Bladder microvascular endothelial cell (primary cell): Measurements from ENCODE around the gene PUS7L. TPM values are rescaled to one million over a fixed set of nuclear protein-coding genes. Genes with fewer than 3 reads are reported as not detected.

Experiments used
- total RNA-seq: library from RNA; depleted of rRNA; stranded (reverse); fragments of >200 nt; gene quantifications from 2 replicates; pipeline ENCODE4 v1.2.3, GENCODE V29; 2014

PUS7L gene
- total RNA-seq: 5.2 and 15.7 TPM in 2 replicates

GRCh38 chr12:43758728-43759563 lies at the start of gene PUS7L, which contains the start of gene IRAK4:
TSS of gene PUS7L (minus strand) at chr12:43758790. CDS start at chr12:43755245, 3,545 bp downstream.
TSS of gene IRAK4 (plus strand) at chr12:43758951. CDS start at chr12:43768112, 9,161 bp downstream.

GRCh38 chr12:43805860-43806736 lies 47.5 kb upstream of the PUS7L start, which contains the start of gene TWF1:
TSS of gene TWF1 (minus strand) at chr12:43806317. CDS start at chr12:43806245, 72 bp downstream.

Other genes with a start within 250 kb of the PUS7L start
- gene ADAMTS20, start 206.6 kb downstream of the PUS7L start, total RNA-seq: not detected in 2 replicates
- 11.7 and 20.9 TPM in 2 replicates for gene IRAK4, start 161 bp upstream of the PUS7L start, total RNA-seq
- gene TWF1, start 47.5 kb upstream of the PUS7L start, total RNA-seq: 83.5 and 92.9 TPM in 2 replicates
- 1.9 and 3.8 TPM in 2 replicates for gene TMEM117, start 77.3 kb upstream of the PUS7L start, total RNA-seq